Measurements from ENCODE around the gene GNG2. TPM values are rescaled to one million over a fixed set of nuclear protein-coding genes. Genes with fewer than 3 reads are reported as not detected.

GNG2 gene
- total RNA-seq (2022): not detected in 2 replicates
- Bru-seq, nascent RNA: percentile 4 among the genes with signal in this experiment
- BruChase-seq, experiment 1, labeled RNA remaining after a 6-hour chase: percentile 2 among the genes with signal in this experiment
- BruChase-seq, experiment 2, labeled RNA remaining after a 2-hour chase: percentile 4 among the genes with signal in this experiment
- long read RNA-seq: 0 reads

- intact Hi-C loops (cut with micrococcal nuclease; ENCODE audit: unreplicated experiment): loop anchor here (1.0 kb wide), 1 partner anchor 23 kb away; no protein-coding TSS in a partner anchor
- Mint-ChIP-seq H3K27me3 (ENCODE audit: unreplicated experiment) (peaks cover 19% of the 10 kb centered on the region), H3K4me3 (ENCODE audit: low read depth, unreplicated experiment) (peak within 1 kb of the TSS; percentile 33), H3K36me3 (ENCODE audit: insufficient read depth, unreplicated experiment) (no peaks in the 10 kb centered on the region), H3K4me1 (ENCODE audit: low read depth, unreplicated experiment) (peaks cover 15% of the 10 kb centered on the region), H3K9me3 (ENCODE audit: low read depth, unreplicated experiment) (no peaks in the 10 kb centered on the region), H3K27ac (ENCODE audit: unreplicated experiment) (no peak within 1 kb of the TSS)
- DNase-seq: peak; percentile 21
- TF ChIP-seq, protein P1, sequence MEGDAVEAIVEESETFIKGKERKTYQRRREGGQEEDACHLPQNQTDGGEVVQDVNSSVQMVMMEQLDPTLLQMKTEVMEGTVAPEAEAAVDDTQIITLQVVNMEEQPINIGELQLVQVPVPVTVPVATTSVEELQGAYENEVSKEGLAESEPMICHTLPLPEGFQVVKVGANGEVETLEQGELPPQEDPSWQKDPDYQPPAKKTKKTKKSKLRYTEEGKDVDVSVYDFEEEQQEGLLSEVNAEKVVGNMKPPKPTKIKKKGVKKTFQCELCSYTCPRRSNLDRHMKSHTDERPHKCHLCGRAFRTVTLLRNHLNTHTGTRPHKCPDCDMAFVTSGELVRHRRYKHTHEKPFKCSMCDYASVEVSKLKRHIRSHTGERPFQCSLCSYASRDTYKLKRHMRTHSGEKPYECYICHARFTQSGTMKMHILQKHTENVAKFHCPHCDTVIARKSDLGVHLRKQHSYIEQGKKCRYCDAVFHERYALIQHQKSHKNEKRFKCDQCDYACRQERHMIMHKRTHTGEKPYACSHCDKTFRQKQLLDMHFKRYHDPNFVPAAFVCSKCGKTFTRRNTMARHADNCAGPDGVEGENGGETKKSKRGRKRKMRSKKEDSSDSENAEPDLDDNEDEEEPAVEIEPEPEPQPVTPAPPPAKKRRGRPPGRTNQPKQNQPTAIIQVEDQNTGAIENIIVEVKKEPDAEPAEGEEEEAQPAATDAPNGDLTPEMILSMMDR (IDR thresholded peaks at IDR 0.05; ENCODE audit: unreplicated experiment): no peak
- no TSS peak for BruUV-seq (replicated peaks)
- CTCF ChIA-PET: interaction anchor here (0.6 to 0.9 kb wide), 4 partner anchors 24 to 297 kb away, joined by 3 to 4 read pairs (median 3); no protein-coding TSS in a partner anchor
Observed at GRCh38 chr14:51860164-51860824, at the start of gene GNG2. Gene GNG2 (plus strand): TSS chr14:51860612. CDS start chr14:51950679, 90,067 bp downstream.

DNA sequence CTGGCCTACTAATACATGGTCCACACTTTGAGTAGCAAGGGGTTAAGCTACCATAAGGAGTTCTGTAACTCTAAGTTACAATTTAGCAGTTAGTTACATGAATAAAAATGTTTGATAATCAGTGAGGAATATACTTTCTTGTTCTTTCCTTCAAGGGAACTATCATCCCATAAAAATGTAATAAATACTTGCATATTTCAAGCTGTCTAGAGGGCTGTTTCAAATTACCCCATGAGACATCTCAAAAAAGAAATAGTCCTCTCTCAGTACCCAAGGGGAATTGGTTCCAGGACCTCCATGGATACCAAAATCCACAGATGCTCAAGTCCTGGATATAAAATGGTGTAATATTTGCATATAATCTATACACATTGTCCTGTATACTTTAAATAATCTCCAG lies 48.7 kb upstream of the GNG2 start:
- Mint-ChIP-seq H3K27ac (ENCODE audit: unreplicated experiment) (no peak overlapping the region), H3K36me3 (ENCODE audit: insufficient read depth, unreplicated experiment) (no peaks in the 10 kb centered on the region), H3K9me3 (ENCODE audit: low read depth, unreplicated experiment) (no peaks in the 10 kb centered on the region), H3K27me3 (ENCODE audit: unreplicated experiment) (peaks cover 40% of the 10 kb centered on the region), H3K4me1 (ENCODE audit: low read depth, unreplicated experiment) (no peaks in the 10 kb centered on the region), H3K4me3 (ENCODE audit: low read depth, unreplicated experiment) (no peak overlapping the region)
- intact Hi-C loops (cut with micrococcal nuclease; ENCODE audit: unreplicated experiment): no loop called here
- TF ChIP-seq, protein P1 (IDR thresholded peaks at IDR 0.05; ENCODE audit: unreplicated experiment): no peak
- DNase-seq: no peak
- CTCF ChIA-PET: interaction anchor here (0.7 kb wide), 1 partner anchor 101 kb away, joined by 5 read pairs; no protein-coding TSS in a partner anchor
- no TSS peak for BruUV-seq (replicated peaks)

- BruUV-seq (replicated peaks): no TSS peak
- no peaks in the 10 kb centered on the region for H3K36me3 Mint-ChIP-seq (ENCODE audit: insufficient read depth, unreplicated experiment)
- H3K4me3 Mint-ChIP-seq (ENCODE audit: low read depth, unreplicated experiment): no peak overlapping the region
- peaks cover 44% of the 10 kb centered on the region for H3K27me3 Mint-ChIP-seq (ENCODE audit: unreplicated experiment)
- no peak overlapping the region for H3K27ac Mint-ChIP-seq (ENCODE audit: unreplicated experiment)
- no peaks in the 10 kb centered on the region for H3K4me1 Mint-ChIP-seq (ENCODE audit: low read depth, unreplicated experiment)
- intact Hi-C loops (cut with micrococcal nuclease; ENCODE audit: unreplicated experiment): no loop called here
- DNase-seq: no peak
- TF ChIP-seq, protein P1 (IDR thresholded peaks at IDR 0.05; ENCODE audit: unreplicated experiment): no peak
- H3K9me3 Mint-ChIP-seq (ENCODE audit: low read depth, unreplicated experiment): no peaks in the 10 kb centered on the region
- CTCF ChIA-PET: no interaction called here
Observed at GRCh38 chr14:51816031-51816430, 44.4 kb upstream of the GNG2 start.

DNA sequence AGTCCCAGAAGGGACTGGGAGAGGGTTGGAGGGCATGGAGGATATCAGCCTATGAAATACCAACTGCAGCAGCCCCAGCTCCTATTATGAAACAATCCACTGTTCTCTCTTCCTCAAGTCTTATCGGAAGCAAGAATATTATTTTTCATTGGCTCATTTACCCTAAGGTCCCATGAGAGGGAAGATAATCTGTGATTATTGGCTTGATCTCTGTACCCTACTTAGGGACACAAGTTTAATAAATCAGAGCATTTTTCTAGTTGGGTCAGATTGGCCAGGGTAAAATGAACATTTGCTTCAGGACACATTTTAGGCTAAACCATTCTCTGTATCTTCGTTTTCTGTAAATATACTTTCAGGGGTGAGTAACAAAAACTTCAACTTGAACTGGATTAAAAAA lies 43.1 kb upstream of the GNG2 start:
- no peak overlapping the region for H3K4me3 Mint-ChIP-seq (ENCODE audit: low read depth, unreplicated experiment)
- BruUV-seq (replicated peaks): no TSS peak
- no peaks in the 10 kb centered on the region for H3K9me3 Mint-ChIP-seq (ENCODE audit: low read depth, unreplicated experiment)
- TF ChIP-seq, protein P1 (IDR thresholded peaks at IDR 0.05; ENCODE audit: unreplicated experiment): no peak
- no peaks in the 10 kb centered on the region for H3K4me1 Mint-ChIP-seq (ENCODE audit: low read depth, unreplicated experiment)
- H3K36me3 Mint-ChIP-seq (ENCODE audit: insufficient read depth, unreplicated experiment): no peaks in the 10 kb centered on the region
- CTCF ChIA-PET: no interaction called here
- H3K27ac Mint-ChIP-seq (ENCODE audit: unreplicated experiment): no peak overlapping the region
- intact Hi-C loops (cut with micrococcal nuclease; ENCODE audit: unreplicated experiment): no loop called here
- DNase-seq: no peak
- H3K27me3 Mint-ChIP-seq (ENCODE audit: unreplicated experiment): peaks cover 44% of the 10 kb centered on the region

Measured in Calu3 (cell line).